Activated CD8-positive, alpha-beta memory T cell treated with anti-CD3 and anti-CD28 coated beads, Interleukin-2, amount 50 U/mL, for 4 hours (primary cell): Measurements from ENCODE around the gene NUDCD3.
A peak's percentile ranks its signal among the peaks of the same experiment; 100 is the strongest.
"Not testable (repeated sequence)": the region's sequence is repeated elsewhere in the genome, so short reads cannot be mapped to it uniquely, and the experiment has no call there.

Source experiments
- DNase-seq: peaks from one replicate; pipeline ENCODE4 v3.0.0-alpha.2; 2020

The NUDCD3 gene

DNA sequence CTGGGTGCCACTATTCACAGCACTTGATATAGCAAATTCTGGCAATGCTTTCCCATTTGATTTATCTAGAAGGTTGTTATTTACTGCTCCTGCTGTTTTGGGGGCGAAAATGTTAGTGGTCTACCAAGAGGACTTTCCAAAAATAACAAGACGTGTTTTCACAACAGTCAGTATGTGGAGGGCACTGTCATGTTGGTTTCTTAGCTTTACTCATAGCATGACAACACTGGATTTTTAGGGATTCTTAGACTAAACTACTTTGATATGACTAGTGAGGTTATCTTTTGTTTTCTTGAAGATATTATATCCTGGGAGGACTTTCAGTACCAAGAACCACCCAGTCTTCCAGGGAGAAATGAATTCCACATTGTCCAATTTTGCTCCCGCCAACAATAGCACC, 49.4 kb downstream of the NUDCD3 start:
- DNase-seq: no peak

GRCh38 chr7:44440577-44441078, 49.8 kb downstream of the NUDCD3 start:
- DNase-seq: no peak

GRCh38 chr7:44439926-44440325, 50.5 kb downstream of the NUDCD3 start:
- no peak for DNase-seq

GRCh38 chr7:44438816-44439215, 51.6 kb downstream of the NUDCD3 start:
- no peak for DNase-seq

GRCh38 chr7:44434201-44434600, 56.3 kb downstream of the NUDCD3 start:
- no peak for DNase-seq

DNA sequence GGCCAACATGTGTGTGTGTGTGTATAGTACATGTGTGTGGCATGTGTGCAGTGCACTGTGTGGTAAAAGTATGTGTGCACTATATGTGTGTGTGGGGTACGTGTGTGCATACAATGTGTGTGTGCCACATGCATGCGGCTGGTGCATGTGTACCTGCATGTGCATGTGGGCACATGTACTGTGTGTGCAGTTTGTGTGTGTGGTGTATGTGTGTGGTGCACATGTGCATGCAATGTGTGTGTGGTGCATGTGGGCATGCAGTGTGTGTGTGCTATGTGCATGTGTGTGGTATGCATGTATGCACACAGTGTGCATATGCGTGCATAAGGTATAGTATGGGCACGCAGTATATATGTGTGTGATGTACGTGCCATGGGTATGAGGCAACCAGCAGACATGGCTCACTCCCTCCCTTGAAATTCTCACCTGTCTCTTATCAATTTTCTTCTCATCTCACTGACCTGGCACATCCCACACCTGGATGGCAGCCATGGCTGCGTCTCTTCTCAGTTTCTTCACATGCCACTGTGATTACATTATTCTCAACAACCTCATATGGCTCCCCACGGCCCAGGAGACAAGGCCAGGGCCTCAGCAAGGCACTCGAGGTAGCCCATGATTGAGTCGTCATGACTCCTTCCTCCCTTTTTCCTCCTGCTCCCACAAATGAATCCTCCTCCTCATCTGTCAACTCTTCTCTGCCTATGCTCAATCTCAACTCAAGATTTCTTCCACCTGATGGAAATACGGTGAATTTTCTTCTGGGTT, 57.0 kb downstream of the NUDCD3 start:
- DNase-seq: no peak

- DNase-seq: no peak
Observed at GRCh38 chr7:44432381-44432977, 58.0 kb downstream of the NUDCD3 start.

- DNase-seq: peak; percentile 33
Observed at GRCh38 chr7:44431091-44431608, 59.3 kb downstream of the NUDCD3 start.

- DNase-seq: no peak
Observed at GRCh38 chr7:44430054-44430453, 60.4 kb downstream of the NUDCD3 start.

DNA sequence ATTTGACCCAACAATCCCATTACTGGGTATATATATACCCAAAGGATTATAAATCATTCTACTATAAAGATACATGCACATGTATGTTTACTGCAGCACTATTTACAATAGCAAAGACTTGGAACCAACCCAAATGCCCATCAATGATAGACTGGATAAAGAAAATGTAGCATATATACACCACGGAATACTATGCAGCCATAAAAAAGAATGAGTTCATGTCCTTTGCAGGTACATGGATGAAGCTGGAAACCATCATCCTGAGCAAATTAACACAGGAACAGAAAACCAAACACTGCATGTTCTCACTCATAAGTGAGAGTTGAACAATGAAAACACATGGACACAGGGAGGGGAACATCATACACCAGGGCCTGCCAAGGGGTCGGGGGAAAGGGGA, 65.7 kb downstream of the NUDCD3 start:
- not testable (repeated sequence) for DNase-seq

- no peak for DNase-seq
Observed at GRCh38 chr7:44416941-44417340, 73.5 kb downstream of the NUDCD3 start.

GRCh38 chr7:44415510-44415909, 74.9 kb downstream of the NUDCD3 start:
- no peak for DNase-seq

DNA sequence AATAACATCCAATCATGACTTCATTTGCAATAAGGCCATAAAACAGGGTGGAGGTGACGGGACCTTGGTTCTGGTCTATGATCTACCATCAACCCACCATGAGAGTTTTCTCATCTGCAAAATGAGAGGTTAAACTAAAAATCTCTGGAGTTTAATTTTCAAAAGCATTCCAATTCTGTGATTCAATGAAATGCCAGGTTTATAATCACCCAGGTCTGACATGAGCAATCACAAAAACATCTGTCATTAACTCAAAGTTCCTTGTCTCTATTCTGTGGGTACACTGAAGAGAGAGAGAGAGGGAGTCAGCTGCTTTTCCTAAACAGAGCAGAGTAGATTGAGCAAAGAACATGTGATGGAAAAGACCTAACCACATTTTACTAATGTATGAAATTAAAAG, 75.4 kb downstream of the NUDCD3 start:
- no peak for DNase-seq

GRCh38 chr7:44411306-44411705, 79.2 kb downstream of the NUDCD3 start:
- no peak for DNase-seq

DNA sequence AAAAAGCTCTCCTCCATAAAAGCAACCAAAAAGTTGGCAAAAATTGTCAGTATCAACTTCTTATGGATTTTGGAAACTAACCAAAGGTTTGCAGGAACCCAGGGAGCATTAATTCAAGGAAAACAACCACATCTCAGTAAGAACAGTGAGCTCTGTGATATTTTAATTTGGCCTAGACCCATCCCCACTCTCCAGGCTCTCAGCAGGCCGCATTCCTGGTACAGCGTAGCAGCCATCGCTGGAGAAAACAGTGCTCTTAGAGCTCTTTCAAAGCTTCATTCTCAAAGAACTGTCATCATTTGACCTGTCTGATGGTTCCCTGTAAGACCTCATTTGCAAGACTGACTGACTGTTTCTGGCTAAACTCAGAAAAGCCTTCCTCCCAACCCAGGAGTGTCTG, 81.9 kb downstream of the NUDCD3 start:
- no peak for DNase-seq

GRCh38 chr7:44403775-44404174, 86.7 kb downstream of the NUDCD3 start:
- no peak for DNase-seq

GRCh38 chr7:44403176-44403759, 87.2 kb downstream of the NUDCD3 start:
- DNase-seq: no peak

DNA sequence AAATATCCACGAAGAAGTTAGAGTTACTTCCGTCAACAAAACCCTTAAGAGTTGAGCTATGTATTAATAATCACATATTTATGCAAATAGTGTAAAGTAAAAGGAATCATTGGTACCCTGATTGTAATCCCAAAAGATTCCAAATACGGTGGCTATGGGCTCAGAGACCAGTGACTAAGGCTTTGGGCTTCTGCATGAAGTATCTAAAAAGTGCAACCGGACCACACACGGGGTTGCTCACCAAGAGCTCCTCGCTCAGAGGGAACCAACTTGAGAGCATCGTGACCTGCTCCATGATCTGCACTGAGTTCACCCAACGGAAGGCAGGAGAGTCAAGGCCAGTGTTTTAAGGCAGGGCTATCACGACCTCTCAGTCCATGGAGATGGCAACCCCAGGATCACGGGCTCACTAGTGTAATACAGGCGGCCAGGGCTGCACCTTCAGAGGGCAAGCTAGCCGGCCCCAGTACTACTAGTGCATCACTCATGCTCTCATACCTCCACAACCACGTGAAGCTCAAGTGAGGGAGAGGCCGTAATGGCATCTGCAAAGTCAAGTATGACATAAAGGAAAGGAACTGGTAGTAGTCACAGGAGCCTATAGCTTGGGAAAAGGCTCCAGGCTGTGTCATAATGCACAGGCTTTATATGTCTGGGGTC, 87.9 kb downstream of the NUDCD3 start:
- no peak for DNase-seq

DNA sequence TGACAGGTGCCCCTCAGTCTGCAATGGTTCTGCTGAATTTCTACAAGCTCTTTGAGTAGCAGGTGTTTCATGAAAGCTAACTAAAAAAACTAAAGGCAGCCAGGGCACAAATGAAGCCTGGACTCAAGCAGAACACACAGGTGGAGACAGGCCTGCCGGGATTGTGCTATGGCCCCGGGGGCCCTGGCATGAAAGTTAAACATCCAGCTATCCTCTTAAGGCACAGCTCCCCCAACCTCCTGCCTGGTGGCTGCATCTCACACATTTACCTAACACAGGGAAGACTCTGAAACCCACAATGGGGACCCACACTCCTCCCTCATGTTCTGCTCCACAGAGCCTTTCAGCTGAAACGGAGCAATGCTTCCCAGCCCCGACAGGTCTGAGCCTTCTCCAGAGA, 88.8 kb downstream of the NUDCD3 start:
- no peak for DNase-seq

DNA sequence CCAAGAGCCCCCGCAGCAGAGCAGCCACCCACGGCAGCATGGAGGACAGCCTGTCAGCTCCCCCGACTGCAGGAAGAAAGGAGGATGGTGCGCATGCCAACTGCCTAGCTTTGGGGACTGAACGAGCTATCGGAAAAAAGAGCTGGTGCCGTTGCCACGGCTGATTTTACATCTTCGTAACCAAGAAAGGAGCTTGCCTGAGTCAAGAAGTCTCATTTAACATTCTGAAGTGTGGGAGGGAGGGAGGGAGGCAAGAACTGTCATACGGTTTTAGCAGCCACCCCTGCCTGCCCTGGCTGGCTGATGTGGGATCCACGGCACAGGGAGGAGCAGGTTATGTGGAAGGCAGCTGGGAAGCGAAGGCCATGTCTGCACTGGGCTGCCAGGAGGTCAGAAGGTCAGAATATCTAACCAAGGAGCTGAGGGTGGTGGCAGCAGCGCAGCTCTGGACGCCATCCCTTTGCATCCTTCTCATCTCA, 90.4 kb downstream of the NUDCD3 start:
- no peak for DNase-seq

DNA sequence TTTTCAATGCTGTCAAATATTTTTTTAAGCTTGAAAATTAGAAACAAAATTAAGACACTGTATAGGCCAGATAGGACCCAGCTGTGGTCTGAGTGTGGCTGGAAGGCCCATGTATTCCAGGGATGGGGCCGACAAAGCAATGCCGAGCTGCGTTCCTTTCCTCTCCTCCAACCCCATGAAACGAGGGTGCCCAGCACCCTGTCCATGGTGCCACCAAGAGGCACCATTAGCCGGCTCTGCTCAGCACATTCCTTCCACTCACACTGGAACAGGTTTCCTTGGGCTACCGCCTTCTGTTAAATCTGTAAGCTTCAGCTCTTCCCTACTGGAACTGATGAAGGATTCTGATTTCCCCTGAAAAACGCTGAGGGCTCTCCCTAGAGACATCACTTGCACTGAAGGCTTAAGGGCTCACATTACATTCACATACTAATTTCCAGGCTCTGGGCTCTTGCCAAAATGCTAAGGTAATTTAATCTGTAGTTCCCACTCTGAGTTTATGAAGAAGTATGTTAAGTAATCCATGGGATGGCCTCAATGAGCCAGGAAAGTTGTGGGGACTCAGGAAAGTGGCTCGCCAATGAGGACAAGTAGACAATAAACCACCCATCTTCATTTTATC, 91.4 kb downstream of the NUDCD3 start:
- no peak for DNase-seq

DNA sequence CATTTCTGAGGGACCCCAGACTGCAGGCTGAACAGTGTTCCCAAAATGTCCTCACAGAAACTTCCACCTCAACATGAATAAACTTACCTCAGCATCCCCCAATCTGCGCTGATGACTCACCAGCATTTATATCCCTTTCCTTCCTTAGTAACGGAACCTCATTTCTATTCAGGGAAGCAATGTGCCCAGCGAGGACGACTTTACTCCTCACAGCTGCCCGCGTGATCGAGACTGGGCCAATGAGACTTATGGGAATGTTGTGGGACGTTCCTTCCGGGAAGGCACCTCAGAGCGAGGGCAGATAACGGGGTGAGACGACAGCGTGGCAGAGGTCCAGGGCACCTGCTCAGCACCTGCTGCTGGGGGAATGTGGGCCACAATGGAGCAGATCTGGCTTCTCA, 91.9 kb downstream of the NUDCD3 start:
- no peak for DNase-seq
